Dedifferentiated amniotic fluid mesenchymal stem cell (primary cell): ENCODE results near the gene CELSR2.
"Not testable (repeated sequence)": the region's sequence is repeated elsewhere in the genome, so short reads cannot be mapped to it uniquely, and the experiment has no call there.

Experiments used
- DNase-seq: peaks from one replicate; pipeline ENCODE4 v3.0.0-alpha.2; 2016; ENCODE audit errors: extremely low spot score

CELSR2 gene

GRCh38 chr1:109277434-109278204, 28.3 kb downstream of the CELSR2 start:
- DNase-seq: peak; percentile 34

- no peak for DNase-seq
Observed at GRCh38 chr1:109279615-109280278, 30.4 kb downstream of the CELSR2 start.

GRCh38 chr1:109280862-109281261, 31.5 kb downstream of the CELSR2 start:
- DNase-seq: no peak

DNA sequence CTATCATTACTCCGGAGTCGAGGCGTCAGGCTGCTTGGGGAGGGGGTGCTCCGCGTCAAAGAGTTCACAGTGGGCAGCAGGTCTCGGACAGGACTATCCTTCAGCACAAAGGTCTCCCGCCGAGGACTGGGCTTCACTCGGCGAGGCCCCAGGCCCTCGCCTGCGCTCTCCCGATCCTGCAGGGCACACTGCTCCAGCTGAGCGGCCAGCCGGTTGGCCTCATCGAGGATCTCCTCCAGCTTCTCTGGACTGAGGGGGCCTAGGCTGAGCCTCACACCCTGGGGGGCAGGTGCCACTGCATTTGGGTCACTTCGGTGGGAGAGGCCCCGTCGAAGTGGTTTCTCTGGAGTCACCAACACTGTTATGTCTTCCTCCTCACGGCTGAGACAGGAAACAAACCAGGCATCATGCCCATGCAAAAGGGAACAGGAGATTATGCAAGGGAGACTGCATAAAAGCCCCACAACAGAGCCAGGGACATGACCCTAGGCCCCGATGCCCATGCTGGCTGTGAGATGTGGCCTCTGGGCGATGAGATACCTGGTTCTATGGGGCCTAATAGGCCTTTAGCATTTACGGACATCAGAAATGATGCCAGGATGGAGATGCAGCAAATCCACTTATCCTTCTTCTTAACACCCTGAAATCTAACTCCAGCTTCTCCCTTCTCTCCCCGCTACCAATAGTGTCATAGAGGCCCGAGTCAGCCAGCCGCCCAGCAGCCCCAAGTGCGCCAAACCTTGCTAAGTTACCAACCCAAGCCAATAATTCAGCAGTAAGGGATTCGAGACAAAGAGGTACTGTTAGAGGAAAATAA, 32.5 kb downstream of the CELSR2 start:
- DNase-seq: no peak

GRCh38 chr1:109282497-109282951, 33.2 kb downstream of the CELSR2 start:
- no peak for DNase-seq

- DNase-seq: peak; percentile 95
Observed at GRCh38 chr1:109282952-109283747, 33.8 kb downstream of the CELSR2 start, which contains the start of gene PSRC1. PSRC1 (minus strand) TSS chr1:109283145.

DNA sequence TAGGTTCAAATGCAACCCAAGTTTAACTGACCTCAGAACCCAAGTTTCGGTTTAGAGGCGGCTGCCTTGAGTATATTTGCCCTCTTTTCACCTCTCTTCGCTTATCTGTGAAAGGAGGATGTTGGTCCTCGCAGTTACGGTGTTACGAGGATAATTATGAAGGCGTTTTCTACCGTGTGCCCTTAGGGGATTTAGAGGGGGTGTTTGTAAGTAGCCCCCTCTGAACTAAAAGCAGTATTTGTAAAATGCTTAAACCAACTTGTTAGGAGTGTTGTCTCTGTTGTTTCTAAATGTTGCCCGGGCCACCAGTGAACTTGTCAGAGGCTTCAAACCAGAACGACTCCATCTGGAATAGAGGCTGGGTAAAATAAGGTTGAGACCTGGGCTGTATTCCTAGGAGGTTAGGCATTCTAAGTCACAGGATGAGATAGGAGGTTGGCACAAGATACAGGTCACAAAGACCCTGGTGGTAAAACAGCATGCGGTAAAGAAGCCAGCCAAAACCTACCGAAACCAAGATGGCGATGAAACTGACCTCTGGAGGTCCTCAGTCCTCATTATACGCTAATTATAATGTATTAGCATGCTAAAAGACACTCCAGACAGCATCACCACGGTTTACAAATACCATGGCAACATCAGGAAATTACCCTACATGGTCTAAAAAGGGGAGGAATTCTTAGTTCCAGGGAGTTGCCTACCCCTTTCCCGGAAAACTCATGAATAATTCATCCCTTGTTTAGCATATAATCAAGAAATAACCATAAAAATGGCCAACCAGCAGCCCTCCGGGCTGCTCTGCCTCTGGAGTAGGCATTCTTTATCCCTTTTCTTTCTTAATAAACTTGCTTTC, 34.6 kb downstream of the CELSR2 start:
- DNase-seq: no peak

- not testable (repeated sequence) for DNase-seq
Observed at GRCh38 chr1:109286762-109287161, 37.4 kb downstream of the CELSR2 start.

DNA sequence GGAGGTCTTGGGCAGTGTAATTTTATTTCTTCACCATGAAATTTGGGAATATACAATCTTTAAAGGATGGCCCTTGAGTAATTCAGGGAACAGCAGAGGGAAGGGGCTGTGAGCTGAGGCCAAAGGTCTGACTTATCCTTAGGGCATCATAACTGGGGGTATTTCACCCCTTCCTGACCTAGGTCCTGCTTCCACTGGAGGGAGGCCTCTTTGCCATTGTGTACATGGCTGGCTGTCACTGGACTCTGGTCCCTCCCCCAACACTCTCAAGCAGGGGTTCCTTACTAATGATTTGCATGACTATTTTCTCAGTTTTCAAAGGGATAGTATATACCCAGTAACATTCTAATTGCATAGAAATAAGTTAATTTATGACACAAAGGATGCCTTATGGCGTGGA, 40.8 kb downstream of the CELSR2 start:
- no peak for DNase-seq

- no peak for DNase-seq
Observed at GRCh38 chr1:109290998-109291397, 41.7 kb downstream of the CELSR2 start.

DNA sequence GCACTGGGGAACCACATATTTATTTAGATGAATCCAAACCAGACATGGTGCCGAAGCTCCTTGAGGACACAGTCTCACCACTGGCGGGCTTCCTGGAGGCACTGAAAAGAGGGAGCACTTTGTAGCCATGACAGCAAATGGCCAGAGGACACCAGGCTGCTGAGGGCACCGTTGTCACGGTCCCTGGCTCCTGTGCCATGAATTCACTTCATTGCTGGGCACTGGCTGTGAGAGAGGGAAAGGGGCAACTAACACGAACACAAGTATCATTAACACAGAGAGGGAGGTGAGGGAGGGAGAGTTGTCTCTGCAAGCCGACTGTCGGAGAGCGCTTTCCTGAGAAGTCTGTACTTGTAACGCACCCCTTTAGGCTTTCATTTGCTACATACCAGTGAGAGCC, 43.0 kb downstream of the CELSR2 start:
- no peak for DNase-seq

DNA sequence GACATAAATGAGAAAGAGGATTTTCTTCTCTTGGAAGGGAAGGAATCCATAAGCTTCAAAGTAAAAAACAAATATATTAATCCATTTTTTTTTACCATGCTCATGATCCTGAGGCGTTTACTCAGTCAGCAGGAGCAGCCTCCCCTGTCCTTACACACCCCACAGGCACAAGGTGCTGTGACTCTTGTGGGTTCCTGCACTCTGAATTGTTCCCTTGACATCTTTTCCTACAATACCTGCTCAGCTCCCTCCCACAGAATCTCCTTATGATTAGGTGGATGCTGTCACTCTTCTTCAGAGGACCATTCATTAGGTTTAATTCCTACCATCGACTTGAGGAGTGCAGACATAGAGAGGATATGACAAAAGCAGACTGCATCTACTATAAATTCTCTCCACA, 43.7 kb downstream of the CELSR2 start:
- DNase-seq: no peak

DNA sequence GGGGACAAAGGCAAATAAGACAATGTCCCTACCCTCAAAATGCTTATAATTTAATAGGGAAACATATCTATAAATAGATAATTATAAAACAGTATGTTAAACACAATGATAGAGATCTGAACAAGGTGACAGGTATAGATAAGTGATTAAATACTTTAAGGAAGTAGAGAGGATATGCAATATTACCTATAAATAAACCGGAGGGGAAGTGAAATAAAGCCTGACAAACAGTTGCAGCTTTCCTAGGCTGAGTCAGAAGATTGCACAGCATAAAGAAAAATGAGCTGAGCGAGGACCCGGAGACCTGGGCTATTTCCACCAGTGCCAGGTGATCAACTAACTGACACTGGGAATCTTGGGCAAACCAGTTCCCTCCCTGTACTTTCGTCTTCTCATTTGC, 45.1 kb downstream of the CELSR2 start:
- DNase-seq: no peak

- DNase-seq: no peak
Observed at GRCh38 chr1:109295712-109296415, 46.5 kb downstream of the CELSR2 start.

- DNase-seq: no peak
Observed at GRCh38 chr1:109296782-109297181, 47.4 kb downstream of the CELSR2 start.

DNA sequence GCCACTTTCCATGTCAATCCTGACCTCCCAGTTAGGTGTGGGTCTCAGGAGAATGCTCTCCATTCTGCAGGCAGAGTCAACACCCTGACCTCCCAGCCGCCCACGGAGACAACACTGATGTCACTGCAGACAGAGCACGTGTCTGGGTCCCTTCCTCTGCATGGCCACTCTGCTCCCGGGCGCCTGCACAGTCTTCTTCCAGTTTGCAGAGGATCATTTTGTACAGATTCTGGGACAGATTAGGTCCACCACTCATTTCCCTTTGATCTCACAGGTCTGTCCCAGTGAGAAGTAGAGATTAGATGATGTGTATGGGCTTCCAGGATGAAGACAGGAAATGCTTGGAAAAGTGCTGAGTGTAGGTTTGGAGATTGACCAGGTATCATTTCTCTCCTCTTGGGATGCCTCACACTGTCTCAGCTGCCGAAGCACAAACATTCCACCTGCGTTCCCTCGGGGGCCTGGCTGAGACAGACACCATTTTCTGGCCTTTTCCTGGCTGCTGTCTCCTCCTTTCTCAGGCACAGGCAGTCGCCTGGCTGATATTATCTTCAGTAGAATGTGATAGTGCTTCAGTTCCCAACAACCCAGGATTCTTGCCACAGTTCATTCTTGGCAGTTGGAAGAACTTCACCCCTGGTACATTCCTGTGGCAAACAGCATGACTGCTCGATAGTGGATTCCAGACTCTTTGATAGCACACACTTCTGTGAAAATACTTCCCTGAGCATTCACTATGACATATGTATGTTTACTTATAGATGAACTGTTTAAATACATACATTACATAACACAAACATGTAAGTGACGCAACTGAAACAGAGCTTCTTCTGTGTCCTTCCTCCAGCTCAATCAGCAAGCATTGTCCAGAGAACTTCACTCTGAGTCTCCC, 49.6 kb downstream of the CELSR2 start:
- peak; percentile 43 for DNase-seq

DNA sequence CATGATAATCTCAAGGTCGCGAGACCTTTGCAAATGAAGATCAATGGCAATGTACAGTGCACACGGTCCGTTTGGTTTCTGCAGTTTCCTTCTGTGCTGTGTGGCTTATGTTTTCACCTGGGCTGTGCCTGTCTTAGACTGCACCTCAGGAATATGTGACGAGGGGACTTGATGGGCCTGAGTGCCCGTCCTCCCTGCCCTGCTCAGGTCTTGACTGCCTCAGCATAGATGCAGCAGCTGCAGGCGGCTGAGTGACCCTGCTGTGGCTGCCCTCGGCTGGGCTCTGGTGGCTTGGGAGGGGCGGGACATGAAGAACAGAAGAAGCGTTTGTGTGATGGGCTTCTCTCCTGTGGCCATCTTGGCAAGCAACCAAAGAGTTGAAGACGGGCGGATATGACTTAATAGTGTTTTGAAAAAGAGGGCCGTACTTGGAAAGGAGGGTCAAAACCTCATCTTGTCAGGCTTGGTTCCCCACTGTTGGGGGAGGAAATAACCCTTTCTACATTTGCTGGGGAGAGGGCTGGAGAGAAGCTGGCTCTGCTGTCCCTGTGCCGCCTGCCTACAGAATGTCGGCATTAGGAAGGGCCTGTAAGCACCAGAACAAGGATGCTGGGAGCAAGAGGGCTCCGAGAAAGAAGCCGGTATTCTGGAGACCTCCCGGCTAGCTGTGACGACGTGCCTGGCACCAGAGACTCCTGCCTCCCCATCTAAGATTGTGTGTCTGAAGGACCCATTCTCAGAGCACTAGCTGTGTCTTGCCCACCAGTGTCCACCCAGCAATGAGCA, 50.4 kb downstream of the CELSR2 start:
- DNase-seq: no peak

- DNase-seq: no peak
Observed at GRCh38 chr1:109300650-109301151, 51.4 kb downstream of the CELSR2 start.
